Measurements from ENCODE around the gene MACROH2A1.
"Not testable (repeated sequence)": the region's sequence is repeated elsewhere in the genome, so short reads cannot be mapped to it uniquely, and the experiment has no call there.

MACROH2A1 gene

GRCh38 chr5:135367076-135367475 lies 32.0 kb downstream of the MACROH2A1 start:
- no peaks in the 10 kb centered on the region for H3K27me3 ChIP-seq (ENCODE audit: low read depth, low read length)
- H3K4me1 ChIP-seq (ENCODE audit: low read length), result no peaks in the 10 kb centered on the region
- no peaks in the 10 kb centered on the region for H3K9me3 ChIP-seq (ENCODE audit: insufficient read depth, low read length)
- peaks cover 11% of the 10 kb centered on the region for H3K36me3 ChIP-seq (replicated peaks; ENCODE audit: low read depth, low read length)
- H3K79me2 ChIP-seq (ENCODE audit: low read length), result peaks cover 3% of the 10 kb centered on the region; the same call in 1 of the 2 replicates
- H3K9ac ChIP-seq (ENCODE audit: low read length), result no peak overlapping the region
- H3K4me2 ChIP-seq (ENCODE audit: low read length), result no peak overlapping the region
- H4K20me1 ChIP-seq (ENCODE audit: insufficient read depth, low read length), result peaks cover 2% of the 10 kb centered on the region; the same call in 1 of the 2 replicates
- no peak for TF ChIP-seq EZH2phosphoT487 (IDR thresholded peaks at IDR 0.05; ENCODE audit: low read depth)
- H3K27ac ChIP-seq (ENCODE audit: low read length), result no peak overlapping the region
- no peak overlapping the region for H2AFZ ChIP-seq (ENCODE audit: low read depth, low read length)
- H3K4me3 ChIP-seq (ENCODE audit: low read length), result no peak overlapping the region

GRCh38 chr5:135365281-135365680 lies 33.8 kb downstream of the MACROH2A1 start:
- Histone ChIP-seq H3K27me3 (ENCODE audit: low read depth, low read length) (no peaks in the 10 kb centered on the region), H3K4me3 (ENCODE audit: low read length) (no peak overlapping the region), H3K27ac (ENCODE audit: low read length) (no peak overlapping the region), H3K36me3 (replicated peaks; ENCODE audit: low read depth, low read length) (peaks cover 10% of the 10 kb centered on the region), H3K9ac (ENCODE audit: low read length) (no peak overlapping the region), H3K4me2 (ENCODE audit: low read length) (no peak overlapping the region), H3K4me1 (ENCODE audit: low read length) (no peaks in the 10 kb centered on the region), H3K79me2 (ENCODE audit: low read length) (no peaks in the 10 kb centered on the region; the same call in 1 of the 2 replicates), H2AFZ (ENCODE audit: low read depth, low read length) (no peak overlapping the region), H3K9me3 (ENCODE audit: insufficient read depth, low read length) (no peaks in the 10 kb centered on the region), H4K20me1 (ENCODE audit: insufficient read depth, low read length) (no peaks in the 10 kb centered on the region)
- TF ChIP-seq EZH2phosphoT487 (IDR thresholded peaks at IDR 0.05; ENCODE audit: low read depth) (no peak), CTCF (IDR thresholded peaks at IDR 0.05; ENCODE audit: low read depth, low read length) (no peak)

- Histone ChIP-seq H3K27ac (ENCODE audit: low read length) (no peak overlapping the region), H3K4me3 (ENCODE audit: low read length) (no peak overlapping the region), H3K4me1 (ENCODE audit: low read length) (no peaks in the 10 kb centered on the region), H3K36me3 (replicated peaks; ENCODE audit: low read depth, low read length) (peaks cover 4% of the 10 kb centered on the region), H3K27me3 (ENCODE audit: low read depth, low read length) (no peaks in the 10 kb centered on the region), H4K20me1 (ENCODE audit: insufficient read depth, low read length) (no peaks in the 10 kb centered on the region), H3K9me3 (ENCODE audit: insufficient read depth, low read length) (no peaks in the 10 kb centered on the region), H2AFZ (ENCODE audit: low read depth, low read length) (no peak overlapping the region), H3K9ac (ENCODE audit: low read length) (no peak overlapping the region), H3K4me2 (ENCODE audit: low read length) (no peak overlapping the region), H3K79me2 (ENCODE audit: low read length) (no peaks in the 10 kb centered on the region; the same call in 1 of the 2 replicates)
- TF ChIP-seq CTCF (IDR thresholded peaks at IDR 0.05; ENCODE audit: low read depth, low read length) (no peak), EZH2phosphoT487 (IDR thresholded peaks at IDR 0.05; ENCODE audit: low read depth) (no peak)
These were observed 34.4 kb downstream of the MACROH2A1 start for GRCh38 chr5:135364421-135365262.

- not testable (repeated sequence) for H3K4me1 ChIP-seq (ENCODE audit: low read length); H3K79me2 ChIP-seq (ENCODE audit: low read length); H3K9ac ChIP-seq (ENCODE audit: low read length); H3K27me3 ChIP-seq (ENCODE audit: low read depth, low read length); H3K9me3 ChIP-seq (ENCODE audit: insufficient read depth, low read length); H3K27ac ChIP-seq (ENCODE audit: low read length); H3K36me3 ChIP-seq (replicated peaks; ENCODE audit: low read depth, low read length); H4K20me1 ChIP-seq (ENCODE audit: insufficient read depth, low read length); H3K4me2 ChIP-seq (ENCODE audit: low read length); H3K4me3 ChIP-seq (ENCODE audit: low read length); H2AFZ ChIP-seq (ENCODE audit: low read depth, low read length)
These were observed 35.7 kb downstream of the MACROH2A1 start for GRCh38 chr5:135363342-135363741.

- no peak for TF ChIP-seq EZH2phosphoT487 (IDR thresholded peaks at IDR 0.05; ENCODE audit: low read depth)
- no peak for TF ChIP-seq CTCF (IDR thresholded peaks at IDR 0.05; ENCODE audit: low read depth, low read length)
- Histone ChIP-seq H3K4me3 (ENCODE audit: low read length) (no peak overlapping the region), H3K36me3 (replicated peaks; ENCODE audit: low read depth, low read length) (peaks cover 3% of the 10 kb centered on the region), H4K20me1 (ENCODE audit: insufficient read depth, low read length) (no peaks in the 10 kb centered on the region), H3K4me2 (ENCODE audit: low read length) (no peak overlapping the region), H3K4me1 (ENCODE audit: low read length) (no peaks in the 10 kb centered on the region), H2AFZ (ENCODE audit: low read depth, low read length) (no peak overlapping the region), H3K9ac (ENCODE audit: low read length) (no peak overlapping the region), H3K79me2 (ENCODE audit: low read length) (no peaks in the 10 kb centered on the region; the same call in 1 of the 2 replicates), H3K27ac (ENCODE audit: low read length) (no peak overlapping the region), H3K27me3 (ENCODE audit: low read depth, low read length) (no peaks in the 10 kb centered on the region), H3K9me3 (ENCODE audit: insufficient read depth, low read length) (no peaks in the 10 kb centered on the region)
These were observed 36.9 kb downstream of the MACROH2A1 start for GRCh38 chr5:135362102-135362501.

Data from OCI-LY3 (cell line).